NCI-H2227 treated with DMSO at 0.1 percent for 48 hours (cell line): ENCODE results near the gene AFF3.
A peak's percentile ranks its signal among the peaks of the same experiment; 100 is the strongest.

Experiments used
- DNase-seq: peaks from one replicate; lab custom pipeline; 2025; lab: John Stamatoyannopoulos, UW

Gene AFF3

GRCh38 chr2:100043891-100044255 is 98.5 kb downstream of the AFF3 start:
- no peak for DNase-seq

- no peak for DNase-seq
Measured at GRCh38 chr2:100043081-100043890, 99.1 kb downstream of the AFF3 start.

- no peak for DNase-seq
Measured at GRCh38 chr2:100042562-100042961, 99.8 kb downstream of the AFF3 start.

GRCh38 chr2:100041946-100042345 is 100.4 kb downstream of the AFF3 start:
- peak; percentile 32 for DNase-seq

GRCh38 chr2:100041385-100041784 is 101.0 kb downstream of the AFF3 start:
- DNase-seq: no peak

GRCh38 chr2:100040906-100041305 is 101.5 kb downstream of the AFF3 start:
- DNase-seq: peak; percentile 14

- no peak for DNase-seq
Measured at GRCh38 chr2:100039291-100039980, 103.0 kb downstream of the AFF3 start.

- peak; percentile 15 for DNase-seq
Measured at GRCh38 chr2:100038011-100038410, 104.4 kb downstream of the AFF3 start.

- DNase-seq: peak; percentile 4
Measured at GRCh38 chr2:100036793-100037192, 105.6 kb downstream of the AFF3 start.

GRCh38 chr2:100036026-100036425 is 106.4 kb downstream of the AFF3 start:
- DNase-seq: no peak

- DNase-seq: no peak
Measured at GRCh38 chr2:100034431-100034830, 108.0 kb downstream of the AFF3 start.

GRCh38 chr2:100033976-100034375 is 108.4 kb downstream of the AFF3 start:
- DNase-seq: no peak

- DNase-seq: no peak
Measured at GRCh38 chr2:100031604-100032003, 110.8 kb downstream of the AFF3 start.

- DNase-seq: no peak
Measured at GRCh38 chr2:100029460-100029859, 112.9 kb downstream of the AFF3 start.

GRCh38 chr2:100021791-100022340 is 120.5 kb downstream of the AFF3 start:
- DNase-seq: no peak

- DNase-seq: no peak
Measured at GRCh38 chr2:100019499-100019898, 122.9 kb downstream of the AFF3 start.

GRCh38 chr2:100018341-100019193 is 123.8 kb downstream of the AFF3 start:
- DNase-seq: no peak

GRCh38 chr2:100017633-100018032 is 124.8 kb downstream of the AFF3 start:
- DNase-seq: peak; percentile 5

GRCh38 chr2:100016756-100017155 is 125.6 kb downstream of the AFF3 start:
- no peak for DNase-seq

GRCh38 chr2:100015849-100016248 is 126.5 kb downstream of the AFF3 start:
- no peak for DNase-seq

- no peak for DNase-seq
Measured at GRCh38 chr2:100013892-100014677, 128.3 kb downstream of the AFF3 start.
